ENCODE results near the gene VAT1L.

Gene VAT1L

DNA sequence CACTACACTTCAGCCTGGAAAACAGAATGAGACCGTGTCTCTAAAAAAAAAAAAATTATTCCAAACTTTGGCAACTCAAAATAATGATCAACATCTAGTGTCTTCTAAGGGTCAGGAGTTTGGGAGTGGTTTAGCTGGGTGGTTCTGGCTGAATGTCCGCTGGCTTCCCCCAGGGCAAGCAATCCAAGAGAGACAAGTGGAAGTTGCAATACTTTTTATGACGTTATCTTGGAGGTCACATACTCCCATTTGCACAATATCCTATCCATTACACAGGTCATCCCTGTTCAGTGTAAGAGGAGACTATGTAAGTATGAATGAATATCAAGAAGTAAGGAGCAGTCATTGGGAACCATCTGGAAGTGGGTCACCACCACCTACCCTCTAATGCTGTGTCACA is 218.8 kb downstream of the VAT1L start:
- TF ChIP-seq, protein P1, sequence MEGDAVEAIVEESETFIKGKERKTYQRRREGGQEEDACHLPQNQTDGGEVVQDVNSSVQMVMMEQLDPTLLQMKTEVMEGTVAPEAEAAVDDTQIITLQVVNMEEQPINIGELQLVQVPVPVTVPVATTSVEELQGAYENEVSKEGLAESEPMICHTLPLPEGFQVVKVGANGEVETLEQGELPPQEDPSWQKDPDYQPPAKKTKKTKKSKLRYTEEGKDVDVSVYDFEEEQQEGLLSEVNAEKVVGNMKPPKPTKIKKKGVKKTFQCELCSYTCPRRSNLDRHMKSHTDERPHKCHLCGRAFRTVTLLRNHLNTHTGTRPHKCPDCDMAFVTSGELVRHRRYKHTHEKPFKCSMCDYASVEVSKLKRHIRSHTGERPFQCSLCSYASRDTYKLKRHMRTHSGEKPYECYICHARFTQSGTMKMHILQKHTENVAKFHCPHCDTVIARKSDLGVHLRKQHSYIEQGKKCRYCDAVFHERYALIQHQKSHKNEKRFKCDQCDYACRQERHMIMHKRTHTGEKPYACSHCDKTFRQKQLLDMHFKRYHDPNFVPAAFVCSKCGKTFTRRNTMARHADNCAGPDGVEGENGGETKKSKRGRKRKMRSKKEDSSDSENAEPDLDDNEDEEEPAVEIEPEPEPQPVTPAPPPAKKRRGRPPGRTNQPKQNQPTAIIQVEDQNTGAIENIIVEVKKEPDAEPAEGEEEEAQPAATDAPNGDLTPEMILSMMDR (IDR thresholded peaks at IDR 0.05) = no peak
- DNase-seq = no peak
- Mint-ChIP-seq H3K27ac (no peak overlapping the region), H3K36me3 (ENCODE audit: low read depth) (no peaks in the 10 kb centered on the region), H3K27me3 (ENCODE audit: low read depth, poor library complexity) (peaks cover 7% of the 10 kb centered on the region), H3K9me3 (no peaks in the 10 kb centered on the region), H3K4me1 (peaks cover 6% of the 10 kb centered on the region), H3K4me3 (no peak overlapping the region)

DNA sequence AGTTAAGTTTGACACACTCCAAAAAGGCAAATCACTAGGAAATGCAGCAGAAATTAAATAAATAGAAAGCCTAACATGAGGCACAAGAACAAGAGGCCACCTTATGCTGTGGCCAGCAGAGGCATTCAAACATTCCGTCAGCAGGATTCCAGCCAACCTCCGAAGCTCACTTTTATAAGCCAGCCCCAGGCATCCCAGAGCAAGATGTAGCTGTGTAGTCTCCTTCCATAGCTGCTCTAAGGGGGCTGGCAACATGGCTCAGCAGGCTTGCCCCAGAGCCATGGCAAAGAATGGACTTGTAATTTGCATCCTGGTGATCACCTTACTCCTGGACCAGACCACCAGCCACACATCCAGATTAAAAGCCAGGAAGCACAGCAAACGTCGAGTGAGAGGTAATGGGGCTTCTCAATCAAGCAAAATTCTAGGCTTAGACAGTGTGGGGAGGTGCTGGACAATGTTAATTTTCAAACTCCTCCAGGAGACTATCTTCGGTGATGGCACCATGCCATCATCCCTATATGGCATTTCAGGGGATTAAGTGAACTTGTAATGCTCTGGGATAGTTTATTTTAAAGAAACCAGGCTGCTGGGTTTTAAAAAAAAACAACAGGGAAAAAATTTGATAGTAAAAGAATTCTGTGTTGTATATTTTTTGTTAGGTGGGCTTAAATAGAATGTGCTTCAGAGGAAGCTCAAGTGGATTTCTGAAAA is 234.1 kb downstream of the VAT1L start, which contains the start of gene CLEC3A:
TSS of gene CLEC3A (plus strand) at position 202 of the 714 bp plus-strand sequence. CDS start at position 281, 79 bp downstream.
- Mint-ChIP-seq H3K36me3 (ENCODE audit: low read depth) (no peaks in the 10 kb centered on the region), H3K4me1 (no peaks in the 10 kb centered on the region), H3K9me3 (no peaks in the 10 kb centered on the region), H3K4me3 (no peak within 1 kb of the TSS), H3K27me3 (ENCODE audit: low read depth, poor library complexity) (peaks cover 4% of the 10 kb centered on the region), H3K27ac (peak within 1 kb of the TSS; percentile 62)
- DNase-seq = no peak
- TF ChIP-seq, protein P1 (IDR thresholded peaks at IDR 0.05) = no peak

DNA sequence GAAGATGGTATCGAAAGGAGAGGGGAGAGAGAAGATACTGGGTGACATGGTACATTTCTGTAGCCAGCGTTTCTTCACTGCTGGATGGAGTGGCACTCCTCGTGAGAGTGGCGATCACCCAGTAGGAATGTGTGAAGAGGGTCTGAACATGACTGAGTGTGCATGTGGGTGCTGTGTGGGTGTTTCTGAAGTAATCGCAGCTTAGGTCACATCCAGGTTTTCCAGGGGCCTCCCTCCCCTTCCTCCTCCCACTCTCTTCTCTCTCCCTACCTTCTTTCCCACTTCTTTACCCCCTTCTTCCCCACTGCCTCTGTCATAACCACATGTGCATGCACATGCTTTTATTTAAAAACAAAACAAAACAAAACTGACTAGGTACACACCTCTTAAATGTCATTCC is 235.8 kb downstream of the VAT1L start:
- H3K27ac Mint-ChIP-seq = no peak overlapping the region
- DNase-seq = no peak
- no peaks in the 10 kb centered on the region for H3K9me3 Mint-ChIP-seq
- H3K4me3 Mint-ChIP-seq = no peak overlapping the region
- H3K4me1 Mint-ChIP-seq = no peaks in the 10 kb centered on the region
- no peaks in the 10 kb centered on the region for H3K36me3 Mint-ChIP-seq (ENCODE audit: low read depth)
- peaks cover 4% of the 10 kb centered on the region for H3K27me3 Mint-ChIP-seq (ENCODE audit: low read depth, poor library complexity)
- TF ChIP-seq, protein P1 (IDR thresholded peaks at IDR 0.05) = no peak

DNA sequence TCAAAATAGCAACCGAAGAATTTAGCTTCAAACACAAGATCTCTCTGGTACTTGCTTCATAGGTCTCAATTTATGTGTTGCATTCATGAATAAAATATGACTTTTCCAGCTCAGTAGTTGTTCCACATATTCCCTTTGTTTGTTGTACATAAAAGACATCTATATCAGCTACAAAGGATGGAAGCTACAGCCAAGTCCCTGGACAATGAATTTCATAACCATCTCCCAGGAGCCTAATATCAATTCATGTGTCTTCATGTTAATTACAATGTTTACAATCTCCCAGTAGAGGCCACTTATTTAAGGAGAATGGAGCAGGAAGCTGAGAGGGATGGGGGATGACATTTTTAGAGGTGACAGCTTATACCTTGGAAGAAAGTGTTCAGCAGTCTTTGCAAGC is 237.3 kb downstream of the VAT1L start:
- TF ChIP-seq, protein P1 (IDR thresholded peaks at IDR 0.05) = no peak
- H3K9me3 Mint-ChIP-seq = no peaks in the 10 kb centered on the region
- H3K4me3 Mint-ChIP-seq = no peak overlapping the region
- peaks cover 4% of the 10 kb centered on the region for H3K27me3 Mint-ChIP-seq (ENCODE audit: low read depth, poor library complexity)
- H3K4me1 Mint-ChIP-seq = no peaks in the 10 kb centered on the region
- no peaks in the 10 kb centered on the region for H3K36me3 Mint-ChIP-seq (ENCODE audit: low read depth)
- DNase-seq = no peak
- H3K27ac Mint-ChIP-seq = no peak overlapping the region

DNA sequence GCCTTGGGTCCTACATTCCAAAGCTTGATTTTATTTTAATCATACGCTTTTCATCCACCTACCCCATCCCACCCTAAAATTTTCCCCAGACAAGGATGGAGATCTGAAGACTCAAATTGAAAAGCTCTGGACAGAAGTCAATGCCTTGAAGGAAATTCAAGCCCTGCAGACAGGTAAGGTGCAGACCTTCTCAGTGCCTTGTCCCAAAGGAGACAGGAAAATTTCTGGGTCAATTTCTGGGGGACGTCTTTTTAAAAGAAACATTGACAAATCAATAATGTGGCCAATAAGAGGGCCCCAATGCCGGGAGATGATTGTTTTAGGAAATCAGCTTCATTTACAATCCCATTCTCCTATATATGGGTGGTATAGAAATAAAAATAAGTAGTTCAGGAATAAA is 239.7 kb downstream of the VAT1L start:
- Mint-ChIP-seq H3K9me3 (no peaks in the 10 kb centered on the region), H3K27ac (no peak overlapping the region), H3K27me3 (ENCODE audit: low read depth, poor library complexity) (peaks cover 4% of the 10 kb centered on the region), H3K36me3 (ENCODE audit: low read depth) (no peaks in the 10 kb centered on the region), H3K4me1 (no peaks in the 10 kb centered on the region), H3K4me3 (no peak overlapping the region)
- DNase-seq = no peak
- TF ChIP-seq, protein P1 (IDR thresholded peaks at IDR 0.05) = no peak
